Upper lobe of right lung (tissue), 1 donor: ENCODE data around the gene SGSH. TPM values are rescaled to one million over a fixed set of nuclear protein-coding genes. Genes with fewer than 3 reads are reported as not detected.

Source experiments
- ATAC-seq: fragments of 200-7000 bp; cut with Tn5 transposase; one replicate; pipeline ENCODE4 v1.9.1; 2020; ENCODE audit warnings: mild to moderate bottlenecking, moderate library complexity
- DNase-seq: peaks from one replicate; pipeline ENCODE4 v3.0.0-alpha.2; 2020
- H3K27ac ChIP-seq: fragments of 200-600 bp; one replicate; pipeline ENCODE4 v1.8.0; 2022
- H3K27me3 ChIP-seq: fragments of 200-600 bp; one replicate; pipeline ENCODE4 v1.8.0; 2022; ENCODE audit warnings: mild to moderate bottlenecking
- H3K36me3 ChIP-seq: fragments of 200-600 bp; one replicate; pipeline ENCODE4 v1.8.0; 2022
- H3K4me1 ChIP-seq: fragments of 200-600 bp; one replicate; pipeline ENCODE4 v1.8.0; 2022
- H3K4me3 ChIP-seq: fragments of 200-600 bp; one replicate; pipeline ENCODE4 v1.8.0; 2022; ENCODE audit warnings: mild to moderate bottlenecking
- H3K9me3 ChIP-seq: fragments of 200-600 bp; one replicate; pipeline ENCODE4 v1.8.0; 2022
- intact Hi-C: fragments of 100-400 bp; cut with DNase I; formaldehyde crosslinking; loops from one replicate; pipeline ENCODE4 v1.11.0; 2022
- total RNA-seq: library from RNA; stranded (reverse); fragmentation: NEBNext Ultra II Directional; extraction: Animal tissue kit (Norgen Biotek cat#: 25700); gene quantifications from one replicate; pipeline ENCODE4 v1.2.1, GENCODE V29; 2021
- TF ChIP-seq, protein P1 (sequence below): fragments of 200-600 bp; IDR thresholded peaks from one replicate; pipeline ENCODE4 v1.8.0; 2022; ENCODE audit warnings: antibody characterized with exemption
- donor health status: DM: no; HTN: yes; CAD: no; lungs with severe emphysema.

The SGSH gene
- total RNA-seq, 1 donor from 2014 or later: 59.8 TPM

DNA sequence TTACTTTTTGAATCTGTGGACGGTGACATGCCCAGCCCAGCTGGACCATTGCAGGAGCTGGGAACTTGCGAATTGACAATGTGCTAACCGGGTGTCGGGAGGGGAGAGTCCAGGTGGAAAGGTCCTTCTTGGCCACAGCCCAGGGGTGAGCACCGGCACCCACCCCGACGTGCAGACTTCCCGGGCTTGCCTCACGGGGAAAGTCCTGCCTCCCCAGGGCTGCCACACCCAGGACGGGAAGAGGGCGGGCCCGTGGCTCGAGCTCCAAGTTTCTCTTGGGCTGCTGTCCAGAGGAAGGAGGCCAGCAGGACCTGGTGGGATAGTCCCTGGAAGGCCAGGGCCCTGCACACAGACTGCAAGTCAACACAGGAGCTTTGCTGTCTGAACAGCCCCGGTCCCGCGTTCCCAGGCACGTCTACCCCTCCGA lies 32.6 kb downstream of the SGSH start:
- TF ChIP-seq, protein P1, sequence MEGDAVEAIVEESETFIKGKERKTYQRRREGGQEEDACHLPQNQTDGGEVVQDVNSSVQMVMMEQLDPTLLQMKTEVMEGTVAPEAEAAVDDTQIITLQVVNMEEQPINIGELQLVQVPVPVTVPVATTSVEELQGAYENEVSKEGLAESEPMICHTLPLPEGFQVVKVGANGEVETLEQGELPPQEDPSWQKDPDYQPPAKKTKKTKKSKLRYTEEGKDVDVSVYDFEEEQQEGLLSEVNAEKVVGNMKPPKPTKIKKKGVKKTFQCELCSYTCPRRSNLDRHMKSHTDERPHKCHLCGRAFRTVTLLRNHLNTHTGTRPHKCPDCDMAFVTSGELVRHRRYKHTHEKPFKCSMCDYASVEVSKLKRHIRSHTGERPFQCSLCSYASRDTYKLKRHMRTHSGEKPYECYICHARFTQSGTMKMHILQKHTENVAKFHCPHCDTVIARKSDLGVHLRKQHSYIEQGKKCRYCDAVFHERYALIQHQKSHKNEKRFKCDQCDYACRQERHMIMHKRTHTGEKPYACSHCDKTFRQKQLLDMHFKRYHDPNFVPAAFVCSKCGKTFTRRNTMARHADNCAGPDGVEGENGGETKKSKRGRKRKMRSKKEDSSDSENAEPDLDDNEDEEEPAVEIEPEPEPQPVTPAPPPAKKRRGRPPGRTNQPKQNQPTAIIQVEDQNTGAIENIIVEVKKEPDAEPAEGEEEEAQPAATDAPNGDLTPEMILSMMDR: no peak
- peak overlapping the region; percentile 30 for H3K4me3 ChIP-seq

DNA sequence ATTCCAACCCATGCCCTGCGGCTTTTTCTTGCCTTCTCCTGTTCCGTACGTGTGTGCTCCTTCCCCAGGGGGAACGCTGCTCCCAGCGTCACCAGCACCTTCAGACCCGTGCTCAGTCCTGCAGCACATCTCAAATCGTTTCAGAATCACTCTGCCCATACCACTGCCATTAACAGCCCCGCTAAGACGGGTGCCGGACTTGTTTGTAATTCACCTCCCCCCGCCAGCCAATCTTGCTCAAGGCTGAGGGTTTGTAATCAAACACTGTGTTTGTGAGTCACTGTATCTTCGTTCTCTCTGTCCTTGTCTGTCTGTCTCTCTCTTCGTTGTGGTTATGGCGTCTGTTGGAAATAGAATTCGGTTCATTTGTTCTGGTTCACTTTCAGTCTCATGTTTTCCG lies 33.0 kb downstream of the SGSH start:
- DNase-seq: no peak
- H3K36me3 ChIP-seq: no peaks in the 10 kb centered on the region
- no peaks in the 10 kb centered on the region for H3K9me3 ChIP-seq
- H3K27me3 ChIP-seq: no peaks in the 10 kb centered on the region
- H3K4me1 ChIP-seq: peaks cover 21% of the 10 kb centered on the region
- H3K27ac ChIP-seq: peak overlapping the region; percentile 55
- intact Hi-C loops: no loop called here
- peak overlapping the region; percentile 30 for H3K4me3 ChIP-seq
- ATAC-seq: no peak
- TF ChIP-seq, protein P1: no peak

More for the DNA sequence above, 32.6 kb downstream of the SGSH start:
- DNase-seq (peak; percentile 83), ATAC-seq (peak; percentile 82)
- intact Hi-C loops: no loop called here
- Histone ChIP-seq H3K27ac (peak overlapping the region; percentile 55), H3K9me3 (no peaks in the 10 kb centered on the region), H3K27me3 (no peaks in the 10 kb centered on the region), H3K4me1 (peaks cover 21% of the 10 kb centered on the region), H3K36me3 (no peaks in the 10 kb centered on the region)

GRCh38 chr17:80185968-80186367 lies 34.2 kb downstream of the SGSH start:
- Histone ChIP-seq H3K36me3 (no peaks in the 10 kb centered on the region), H3K9me3 (no peaks in the 10 kb centered on the region), H3K27ac (no peak overlapping the region), H3K4me1 (peaks cover 12% of the 10 kb centered on the region), H3K4me3 (no peak overlapping the region), H3K27me3 (no peaks in the 10 kb centered on the region)
- TF ChIP-seq, protein P1: no peak
- intact Hi-C loops: no loop called here
- no peak for DNase-seq
- ATAC-seq: no peak

DNA sequence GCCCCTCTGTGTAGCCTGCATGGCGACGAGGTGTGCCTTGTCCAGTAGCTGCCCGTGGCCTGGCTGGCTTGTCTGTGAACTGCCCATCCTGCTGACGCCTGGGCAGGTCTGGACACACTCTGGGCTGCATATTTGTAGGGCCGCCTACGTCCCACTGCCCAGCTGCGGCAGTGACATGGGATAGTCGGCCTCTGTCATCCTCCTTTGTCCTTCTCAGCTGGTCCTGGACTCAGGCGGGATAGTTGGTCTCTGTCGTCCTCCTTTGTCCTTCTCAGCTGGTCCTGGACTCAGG lies 35.8 kb downstream of the SGSH start:
- Histone ChIP-seq H3K4me1 (peaks cover 12% of the 10 kb centered on the region), H3K4me3 (no peak overlapping the region), H3K9me3 (no peaks in the 10 kb centered on the region), H3K36me3 (no peaks in the 10 kb centered on the region), H3K27me3 (no peaks in the 10 kb centered on the region), H3K27ac (no peak overlapping the region)
- DNase-seq: no peak
- TF ChIP-seq, protein P1: no peak
- intact Hi-C loops: no loop called here
- no peak for ATAC-seq

DNA sequence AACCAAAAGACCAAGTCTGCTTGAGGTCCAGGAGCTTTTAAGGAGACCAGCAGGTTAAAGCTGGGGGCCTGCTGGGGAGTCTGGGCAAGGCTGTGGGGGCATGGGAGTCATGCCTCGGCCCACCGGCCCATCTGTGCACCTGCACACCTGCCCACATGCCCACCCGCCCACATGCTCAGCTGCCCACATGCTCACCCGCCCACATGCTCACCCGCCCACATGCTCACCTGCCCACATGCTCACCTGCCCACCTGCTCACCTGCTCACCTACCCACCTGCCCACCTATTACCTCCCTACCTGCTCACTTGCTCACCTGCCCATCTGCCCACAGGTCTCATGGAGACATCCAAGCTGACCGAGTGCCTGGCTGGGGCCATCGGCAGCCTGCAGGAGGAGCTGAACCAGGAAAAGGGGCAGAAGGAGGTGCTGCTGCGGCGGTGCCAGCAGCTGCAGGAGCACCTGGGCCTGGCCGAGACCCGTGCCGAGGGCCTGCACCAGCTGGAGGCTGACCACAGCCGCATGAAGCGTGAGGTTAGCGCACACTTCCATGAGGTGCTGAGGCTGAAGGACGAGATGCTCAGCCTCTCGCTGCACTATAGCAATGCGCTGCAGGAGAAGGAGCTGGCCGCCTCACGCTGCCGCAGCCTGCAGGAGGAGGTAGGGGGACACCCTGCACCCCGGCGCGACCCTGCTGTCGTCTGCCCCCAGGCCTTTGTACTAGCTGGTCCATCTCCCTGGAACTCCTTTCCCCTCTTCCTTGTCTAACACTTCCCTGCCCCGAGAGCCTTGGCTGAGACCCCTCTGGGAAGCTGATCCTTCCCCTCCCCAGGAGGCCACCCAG lies 36.3 kb downstream of the SGSH start:
- ATAC-seq: no peak
- Histone ChIP-seq H3K27ac (no peak overlapping the region), H3K4me3 (no peak overlapping the region), H3K9me3 (no peaks in the 10 kb centered on the region), H3K36me3 (no peaks in the 10 kb centered on the region), H3K4me1 (peaks cover 12% of the 10 kb centered on the region), H3K27me3 (no peaks in the 10 kb centered on the region)
- intact Hi-C loops: no loop called here
- no peak for DNase-seq
- TF ChIP-seq, protein P1: no peak
